ENCODE data around the gene TXNDC11. TPM values are rescaled to one million over a fixed set of nuclear protein-coding genes. Genes with fewer than 3 reads are reported as not detected.

The TXNDC11 gene
- total and polyA plus RNA-seq, 10 of the 15 experiments (the other 5 are each of a cell fraction or from before 2014, with no cell fraction given): 1.7 to 86.7 (median 54.4) TPM

DNA sequence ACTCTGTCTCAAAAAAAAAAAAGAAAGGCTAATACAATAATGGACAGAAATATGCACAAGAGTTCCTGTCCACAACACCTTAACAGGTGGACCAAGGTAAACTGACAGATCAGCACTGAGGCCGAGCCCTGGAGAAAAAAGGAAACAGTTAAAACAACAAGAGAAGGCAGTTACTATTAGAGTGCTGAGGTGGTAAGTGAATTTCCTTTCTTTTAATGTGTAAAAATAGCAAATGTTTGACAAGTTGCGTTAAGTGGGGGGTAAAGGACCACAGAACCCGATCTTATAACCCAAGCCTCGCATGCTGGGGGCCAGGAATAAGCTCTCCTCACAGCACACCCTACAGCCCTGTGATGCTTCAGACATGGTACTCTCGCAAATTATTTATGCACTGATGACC is 24.8 kb downstream of the TXNDC11 start:
- Histone ChIP-seq H3K27ac (ENCODE audit: control insufficient read depth, insufficient read depth) (no peak overlapping the region), H3K9me3 (replicated peaks; ENCODE audit: control insufficient read depth, insufficient read depth, low read length) (no peaks in the 10 kb centered on the region), H3K36me3 (ENCODE audit: control insufficient read depth in 2 of 2, insufficient read depth in 2 of 2, low read length in 1 of 2) (peaks cover 21 to 29% of the 10 kb centered on the region in 2 experiments), H3K27me3 (replicated peaks in 1 of 2; ENCODE audit: control insufficient read depth in 2 of 2, insufficient read depth in 2 of 2, low read length in 1 of 2) (no peaks in the 10 kb centered on the region), H3K4me3 (no peak overlapping the region), H3K4me2 (ENCODE audit: control insufficient read depth, insufficient read depth) (no peak overlapping the region), H3K9ac (ENCODE audit: control insufficient read depth, insufficient read depth, low read length) (no peak overlapping the region), H2AFZ (ENCODE audit: control insufficient read depth, low read depth, low read length) (no peak overlapping the region), H3K79me2 (ENCODE audit: control insufficient read depth, insufficient read depth, low read length) (no peaks in the 10 kb centered on the region; the same call in none of the 2 replicates), H3K4me1 (ENCODE audit: control insufficient read depth, insufficient read depth, low read length) (peaks cover 16% of the 10 kb centered on the region), H4K20me1 (ENCODE audit: control insufficient read depth, insufficient read depth) (no peaks in the 10 kb centered on the region)
- no TSS peak for BruUV-seq (replicated peaks)
- POLR2A ChIA-PET: interaction anchor here (0.5 to 2.2 kb wide), 4 partner anchors 23 to 94 kb away, joined by 3 to 8 read pairs (median 5); partner anchors contain the start of gene TXNDC11
- SMC1A ChIA-PET (ENCODE audit: uncharacterized antibody, unreplicated experiment): interaction anchor here (1.1 to 6.7 kb wide), 8 partner anchors 10 to 186 kb away, joined by 3 to 41 read pairs (median 6); no protein-coding TSS in a partner anchor
- RAD21 ChIA-PET (ENCODE audit: unreplicated experiment): interaction anchor here (0.7 to 2.2 kb wide), 4 partner anchors 33 to 186 kb away, joined by 3 to 10 read pairs (median 6); partner anchors contain the start of gene ZC3H7A
- FAIRE-seq: peak; percentile 78
- 24% methylated on average over 5 of the region's 5 CpGs for WGBS (ENCODE audit: insufficient coverage, insufficient replicate concordance, low lambda C conversion rate, missing lambda C conversion rate)
- no peak for DNase-seq (ENCODE audit: low read depth, low spot score)
- TF ChIP-seq, protein P1, sequence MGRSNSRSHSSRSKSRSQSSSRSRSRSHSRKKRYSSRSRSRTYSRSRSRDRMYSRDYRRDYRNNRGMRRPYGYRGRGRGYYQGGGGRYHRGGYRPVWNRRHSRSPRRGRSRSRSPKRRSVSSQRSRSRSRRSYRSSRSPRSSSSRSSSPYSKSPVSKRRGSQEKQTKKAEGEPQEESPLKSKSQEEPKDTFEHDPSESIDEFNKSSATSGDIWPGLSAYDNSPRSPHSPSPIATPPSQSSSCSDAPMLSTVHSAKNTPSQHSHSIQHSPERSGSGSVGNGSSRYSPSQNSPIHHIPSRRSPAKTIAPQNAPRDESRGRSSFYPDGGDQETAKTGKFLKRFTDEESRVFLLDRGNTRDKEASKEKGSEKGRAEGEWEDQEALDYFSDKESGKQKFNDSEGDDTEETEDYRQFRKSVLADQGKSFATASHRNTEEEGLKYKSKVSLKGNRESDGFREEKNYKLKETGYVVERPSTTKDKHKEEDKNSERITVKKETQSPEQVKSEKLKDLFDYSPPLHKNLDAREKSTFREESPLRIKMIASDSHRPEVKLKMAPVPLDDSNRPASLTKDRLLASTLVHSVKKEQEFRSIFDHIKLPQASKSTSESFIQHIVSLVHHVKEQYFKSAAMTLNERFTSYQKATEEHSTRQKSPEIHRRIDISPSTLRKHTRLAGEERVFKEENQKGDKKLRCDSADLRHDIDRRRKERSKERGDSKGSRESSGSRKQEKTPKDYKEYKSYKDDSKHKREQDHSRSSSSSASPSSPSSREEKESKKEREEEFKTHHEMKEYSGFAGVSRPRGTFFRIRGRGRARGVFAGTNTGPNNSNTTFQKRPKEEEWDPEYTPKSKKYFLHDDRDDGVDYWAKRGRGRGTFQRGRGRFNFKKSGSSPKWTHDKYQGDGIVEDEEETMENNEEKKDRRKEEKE (IDR thresholded peaks at IDR 0.05): no peak
- TF ChIP-seq TCF3 (IDR thresholded peaks at IDR 0.05; ENCODE audit: borderline replicate concordance, insufficient read depth, low read depth, low read length): no peak
- no peak for TF ChIP-seq IKZF2 (IDR thresholded peaks at IDR 0.05)
- TF ChIP-seq SMC3 (IDR thresholded peaks at IDR 0.05; ENCODE audit: borderline replicate concordance, low read length): no peak
- TF ChIP-seq ZNF24 (IDR thresholded peaks at IDR 0.05): no peak
- in situ Hi-C loops (cut with MboI) (no loop called here), intact Hi-C loops (cut with micrococcal nuclease; ENCODE audit: unreplicated experiment) (loop anchor here (5.0 kb wide), 1 partner anchor 311 kb away; no protein-coding TSS in a partner anchor)
- no peak for ATAC-seq
- CTCF ChIA-PET: interaction anchor here (0.7 to 2.1 kb wide), 3 partner anchors 14 to 25 kb away, joined by 3 to 5 read pairs (median 5); no protein-coding TSS in a partner anchor
